ENCODE data around the gene SLC47A2. TPM values are rescaled to one million over a fixed set of nuclear protein-coding genes. Genes with fewer than 3 reads are reported as not detected.
A peak's percentile ranks its signal among the peaks of the same experiment; 100 is the strongest.

The SLC47A2 gene
- total and polyA plus RNA-seq, 2 donors, result 0.46 TPM; not detected in 1

- H3K9me3 ChIP-seq (ENCODE audit: control insufficient read depth in 2 of 2, insufficient read depth in 1 of 2, low read length in 1 of 2), result no peaks in the 10 kb centered on the region
- no peaks in the 10 kb centered on the region for H3K4me1 ChIP-seq (ENCODE audit: control insufficient read depth in 2 of 2, insufficient read depth in 2 of 2, low read length in 2 of 2)
- H3K4me3 ChIP-seq (ENCODE audit: low read length in 2 of 2), result no peak overlapping the region
- no peaks in the 10 kb centered on the region for H3K27me3 ChIP-seq (ENCODE audit: control insufficient read depth in 2 of 2, insufficient read depth in 1 of 2, low read length in 1 of 2)
- DNase-seq (ENCODE audit: low read depth in 6 of 9, low spot score in 9 of 9), result no peak
- 93% methylated on average over 4 of the region's 4 CpGs for WGBS
- no peaks in the 10 kb centered on the region for H3K36me3 ChIP-seq (ENCODE audit: control insufficient read depth in 2 of 2, insufficient read depth in 2 of 2, low read length in 1 of 2)
- no peak overlapping the region for H3K27ac ChIP-seq (ENCODE audit: low read depth in 1 of 2, low read length in 1 of 2)
Observed at GRCh38 chr17:19656851-19657581, 59.4 kb downstream of the SLC47A2 start.

GRCh38 chr17:19656336-19656735 lies 60.0 kb downstream of the SLC47A2 start:
- H3K36me3 ChIP-seq (ENCODE audit: control insufficient read depth in 2 of 2, insufficient read depth in 2 of 2, low read length in 1 of 2), result no peaks in the 10 kb centered on the region
- no peak overlapping the region for H3K4me3 ChIP-seq (ENCODE audit: low read length in 2 of 2)

GRCh38 chr17:19654896-19655295 lies 61.5 kb downstream of the SLC47A2 start:
- no peak overlapping the region for H3K4me3 ChIP-seq (ENCODE audit: low read length in 2 of 2)
- peaks cover 0 to 5% of the 10 kb centered on the region in 2 donors for H3K27me3 ChIP-seq (ENCODE audit: control insufficient read depth in 2 of 2, insufficient read depth in 1 of 2, low read length in 1 of 2)
- H3K9me3 ChIP-seq (ENCODE audit: control insufficient read depth in 2 of 2, insufficient read depth in 1 of 2, low read length in 1 of 2), result no peaks in the 10 kb centered on the region
- 97% methylated on average over 4 of the region's 4 CpGs for whole genome bisulfite sequencing
- H3K27ac ChIP-seq (ENCODE audit: low read depth in 1 of 2, low read length in 1 of 2), result no peak overlapping the region
- DNase-seq (ENCODE audit: low read depth in 6 of 9, low spot score in 9 of 9), result no peak
- no peaks in the 10 kb centered on the region for H3K4me1 ChIP-seq (ENCODE audit: control insufficient read depth in 2 of 2, insufficient read depth in 2 of 2, low read length in 2 of 2)
- no peaks in the 10 kb centered on the region for H3K36me3 ChIP-seq (ENCODE audit: control insufficient read depth in 2 of 2, insufficient read depth in 2 of 2, low read length in 1 of 2)

More at GRCh38 chr17:19656336-19656735, 60.0 kb downstream of the SLC47A2 start:
- no peaks in the 10 kb centered on the region for H3K27me3 ChIP-seq (ENCODE audit: control insufficient read depth in 2 of 2, insufficient read depth in 1 of 2, low read length in 1 of 2)
- no peak overlapping the region for H3K27ac ChIP-seq (ENCODE audit: low read depth in 1 of 2, low read length in 1 of 2)
- H3K4me1 ChIP-seq (ENCODE audit: control insufficient read depth in 2 of 2, insufficient read depth in 2 of 2, low read length in 2 of 2), result no peaks in the 10 kb centered on the region
- no peaks in the 10 kb centered on the region for H3K9me3 ChIP-seq (ENCODE audit: control insufficient read depth in 2 of 2, insufficient read depth in 1 of 2, low read length in 1 of 2)
- 87% methylated on average over 4 of the region's 4 CpGs for WGBS
- DNase-seq (ENCODE audit: low read depth in 6 of 9, low spot score in 9 of 9), result no peak

- Histone ChIP-seq H3K4me1 (ENCODE audit: control insufficient read depth in 2 of 2, insufficient read depth in 2 of 2, low read length in 2 of 2) (no peaks in the 10 kb centered on the region), H3K27ac (ENCODE audit: low read depth in 1 of 2, low read length in 1 of 2) (no peak overlapping the region), H3K9me3 (ENCODE audit: control insufficient read depth in 2 of 2, insufficient read depth in 1 of 2, low read length in 1 of 2) (no peaks in the 10 kb centered on the region), H3K36me3 (ENCODE audit: control insufficient read depth in 2 of 2, insufficient read depth in 2 of 2, low read length in 1 of 2) (no peaks in the 10 kb centered on the region), H3K27me3 (ENCODE audit: control insufficient read depth in 2 of 2, insufficient read depth in 1 of 2, low read length in 1 of 2) (peaks cover 0 to 9% of the 10 kb centered on the region in 2 donors), H3K4me3 (ENCODE audit: low read length in 2 of 2) (no peak overlapping the region)
- whole genome bisulfite sequencing, result 98% methylated on average over 30 of the region's 30 CpGs
- no peak for DNase-seq (ENCODE audit: low read depth in 6 of 9, low spot score in 9 of 9)
Observed at GRCh38 chr17:19654342-19654886, 62.0 kb downstream of the SLC47A2 start.

GRCh38 chr17:19652595-19652994 lies 63.8 kb downstream of the SLC47A2 start:
- no peaks in the 10 kb centered on the region for H3K36me3 ChIP-seq (ENCODE audit: control insufficient read depth in 2 of 2, insufficient read depth in 2 of 2, low read length in 1 of 2)
- no peak overlapping the region for H3K27ac ChIP-seq (ENCODE audit: low read depth in 1 of 2, low read length in 1 of 2)
- WGBS, result 95% methylated on average over 3 of the region's 3 CpGs
- H3K4me3 ChIP-seq (ENCODE audit: low read length in 2 of 2), result no peak overlapping the region
- no peaks in the 10 kb centered on the region for H3K9me3 ChIP-seq (ENCODE audit: control insufficient read depth in 2 of 2, insufficient read depth in 1 of 2, low read length in 1 of 2)
- peaks cover 0 to 28% of the 10 kb centered on the region in 2 donors for H3K27me3 ChIP-seq (ENCODE audit: control insufficient read depth in 2 of 2, insufficient read depth in 1 of 2, low read length in 1 of 2)
- DNase-seq (ENCODE audit: low read depth in 6 of 9, low spot score in 9 of 9), result no peak
- peaks cover 0 to 14% of the 10 kb centered on the region in 2 donors for H3K4me1 ChIP-seq (ENCODE audit: control insufficient read depth in 2 of 2, insufficient read depth in 2 of 2, low read length in 2 of 2)

GRCh38 chr17:19651451-19652238 lies 64.7 kb downstream of the SLC47A2 start:
- peaks cover 2 to 37% of the 10 kb centered on the region in 2 donors for H3K27me3 ChIP-seq (ENCODE audit: control insufficient read depth in 2 of 2, insufficient read depth in 1 of 2, low read length in 1 of 2)
- H3K4me3 ChIP-seq (ENCODE audit: low read length in 2 of 2), result no peak overlapping the region
- WGBS, result 96% methylated on average over 5 of the region's 5 CpGs
- no peak for DNase-seq (ENCODE audit: low read depth in 6 of 9, low spot score in 9 of 9)
- H3K4me1 ChIP-seq (ENCODE audit: control insufficient read depth in 2 of 2, insufficient read depth in 2 of 2, low read length in 2 of 2), result peaks cover 0 to 16% of the 10 kb centered on the region in 2 donors
- H3K27ac ChIP-seq (ENCODE audit: low read depth in 1 of 2, low read length in 1 of 2), result no peak overlapping the region
- H3K36me3 ChIP-seq (ENCODE audit: control insufficient read depth in 2 of 2, insufficient read depth in 2 of 2, low read length in 1 of 2), result no peaks in the 10 kb centered on the region
- no peaks in the 10 kb centered on the region for H3K9me3 ChIP-seq (ENCODE audit: control insufficient read depth in 2 of 2, insufficient read depth in 1 of 2, low read length in 1 of 2)

- Histone ChIP-seq H3K4me1 (ENCODE audit: control insufficient read depth in 2 of 2, insufficient read depth in 2 of 2, low read length in 2 of 2) (peaks cover 0 to 16% of the 10 kb centered on the region in 2 donors), H3K36me3 (ENCODE audit: control insufficient read depth in 2 of 2, insufficient read depth in 2 of 2, low read length in 1 of 2) (no peaks in the 10 kb centered on the region), H3K27ac (ENCODE audit: low read depth in 1 of 2, low read length in 1 of 2) (no peak overlapping the region), H3K9me3 (ENCODE audit: control insufficient read depth in 2 of 2, insufficient read depth in 1 of 2, low read length in 1 of 2) (no peaks in the 10 kb centered on the region), H3K27me3 (ENCODE audit: control insufficient read depth in 2 of 2, insufficient read depth in 1 of 2, low read length in 1 of 2) (peaks cover 2 to 44% of the 10 kb centered on the region in 2 donors), H3K4me3 (ENCODE audit: low read length in 2 of 2) (no peak overlapping the region)
- DNase-seq (ENCODE audit: low read depth in 6 of 9, low spot score in 9 of 9), result no peak
- 93% methylated on average over 1 of the region's 1 CpG for WGBS
Observed at GRCh38 chr17:19650826-19651225, 65.6 kb downstream of the SLC47A2 start.

- H3K4me3 ChIP-seq (ENCODE audit: low read length in 2 of 2), result peak overlapping the region; percentile 58 to 67
- H3K9me3 ChIP-seq (ENCODE audit: control insufficient read depth in 2 of 2, insufficient read depth in 1 of 2, low read length in 1 of 2), result no peaks in the 10 kb centered on the region
- WGBS, result 0% methylated on average over 2 of the region's 2 CpGs
- peaks cover 2 to 45% of the 10 kb centered on the region in 2 donors for H3K27me3 ChIP-seq (ENCODE audit: control insufficient read depth in 2 of 2, insufficient read depth in 1 of 2, low read length in 1 of 2)
- peak in 1 of 9 donors; percentile 10 for DNase-seq (ENCODE audit: low read depth in 6 of 9, low spot score in 9 of 9)
- H3K4me1 ChIP-seq (ENCODE audit: control insufficient read depth in 2 of 2, insufficient read depth in 2 of 2, low read length in 2 of 2), result peaks cover 0 to 16% of the 10 kb centered on the region in 2 donors
- no peak overlapping the region for H3K27ac ChIP-seq (ENCODE audit: low read depth in 1 of 2, low read length in 1 of 2)
- H3K36me3 ChIP-seq (ENCODE audit: control insufficient read depth in 2 of 2, insufficient read depth in 2 of 2, low read length in 1 of 2), result no peaks in the 10 kb centered on the region
Observed at GRCh38 chr17:19649274-19649541, 67.2 kb downstream of the SLC47A2 start.
